HG03571 (cell line): ENCODE measurements around the gene SPRR4.

Source experiments
- ATAC-seq: cut with Tn5 transposase; IDR thresholded peaks from one replicate; pipeline ENCODE4 v1.9.1; 2021; ENCODE audit not compliant: unreplicated experiment

SPRR4 gene

DNA sequence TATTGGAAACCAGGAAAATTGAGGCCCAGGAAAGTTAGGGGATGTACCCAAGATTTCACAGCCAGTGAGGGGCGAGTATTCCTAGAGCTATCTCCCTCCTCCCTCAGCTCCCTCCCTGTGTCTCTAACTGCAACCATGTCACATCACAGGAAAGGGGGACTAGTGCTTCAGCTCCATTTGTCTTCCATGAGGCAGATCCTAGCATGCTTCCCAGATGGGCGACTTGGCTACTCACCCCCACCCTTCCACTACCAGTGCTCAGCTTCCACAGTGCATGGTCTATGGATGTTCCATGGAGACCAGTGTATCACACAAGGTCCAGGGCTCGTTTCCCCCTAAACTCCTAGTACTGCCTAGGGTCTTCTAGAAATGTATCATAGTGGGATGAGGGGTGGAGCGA, 4.6 kb upstream of the SPRR4 start:
- no peak for ATAC-seq

GRCh38 chr1:152967201-152967600, 3.2 kb upstream of the SPRR4 start:
- no peak for ATAC-seq

DNA sequence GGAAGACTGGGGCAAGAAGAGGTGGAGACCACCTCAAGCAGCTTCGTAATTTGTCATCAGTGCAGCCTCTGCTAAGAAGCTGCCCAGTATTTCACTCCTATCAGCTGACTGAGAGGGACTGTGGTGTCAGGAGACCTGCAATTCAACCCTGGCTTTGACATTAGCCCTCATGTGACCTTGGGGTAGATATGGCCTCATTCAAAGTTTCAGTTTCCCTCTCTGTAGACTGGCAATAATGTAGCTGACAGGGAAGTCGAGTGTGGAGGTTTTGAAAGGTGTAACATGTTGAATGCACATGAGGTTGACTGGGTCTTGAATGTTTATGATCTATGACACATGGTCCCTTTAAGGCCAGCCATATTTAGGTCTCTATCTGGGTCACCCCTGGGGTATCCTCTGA, 2.2 kb upstream of the SPRR4 start:
- ATAC-seq: no peak

GRCh38 chr1:152969036-152969435, 1.4 kb upstream of the SPRR4 start:
- no peak for ATAC-seq

DNA sequence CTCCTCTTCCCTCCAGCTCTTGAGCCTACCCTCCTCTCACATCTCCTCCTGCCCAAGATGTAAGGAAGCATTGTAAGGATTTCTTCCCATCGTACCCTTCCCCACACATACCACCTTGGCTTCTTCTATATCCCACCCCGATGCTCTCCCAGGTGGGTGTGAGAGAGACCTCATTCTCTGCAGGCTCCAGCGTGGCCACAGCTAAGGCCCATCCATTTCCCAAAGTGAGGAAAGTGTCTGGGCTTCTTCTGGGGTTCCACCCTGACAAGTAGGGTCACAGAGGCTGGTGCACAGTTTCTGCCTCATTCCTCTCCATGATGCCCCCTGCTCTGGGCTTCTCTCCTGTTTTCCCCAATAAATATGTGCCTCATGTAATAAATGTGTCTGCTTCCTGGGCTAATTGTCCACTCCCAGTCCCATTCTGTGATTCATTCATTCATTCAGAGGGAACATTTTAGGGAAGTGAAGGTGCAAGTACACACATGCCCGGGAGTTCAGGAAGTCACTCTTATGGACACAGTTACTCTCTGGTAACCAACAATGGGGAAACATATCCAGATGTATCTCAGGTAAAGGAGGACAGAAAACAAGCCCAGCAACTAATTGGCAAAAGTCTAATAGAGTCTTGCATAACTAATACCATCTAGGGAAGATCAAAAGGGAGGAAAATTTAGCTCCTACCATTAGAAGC, 1.9 kb downstream of the SPRR4 start:
- no peak for ATAC-seq

- ATAC-seq: no peak
These were observed 6.2 kb downstream of the SPRR4 start for GRCh38 chr1:152976688-152977087.

GRCh38 chr1:152977614-152978013, 7.2 kb downstream of the SPRR4 start:
- no peak for ATAC-seq

GRCh38 chr1:152980676-152981075, 10.2 kb downstream of the SPRR4 start:
- no peak for ATAC-seq

GRCh38 chr1:152981146-152981871, 10.9 kb downstream of the SPRR4 start:
- ATAC-seq: no peak

GRCh38 chr1:152982076-152982475, 11.6 kb downstream of the SPRR4 start:
- ATAC-seq: no peak

- no peak for ATAC-seq
These were observed 12.8 kb downstream of the SPRR4 start for GRCh38 chr1:152983234-152983633.

GRCh38 chr1:152983743-152984142, 13.3 kb downstream of the SPRR4 start, which contains the start of gene SPRR1A:
Gene SPRR1A, plus strand, starts transcription at chr1:152984081. Its CDS starts 1,150 bp downstream, at chr1:152985231.
- ATAC-seq: no peak

DNA sequence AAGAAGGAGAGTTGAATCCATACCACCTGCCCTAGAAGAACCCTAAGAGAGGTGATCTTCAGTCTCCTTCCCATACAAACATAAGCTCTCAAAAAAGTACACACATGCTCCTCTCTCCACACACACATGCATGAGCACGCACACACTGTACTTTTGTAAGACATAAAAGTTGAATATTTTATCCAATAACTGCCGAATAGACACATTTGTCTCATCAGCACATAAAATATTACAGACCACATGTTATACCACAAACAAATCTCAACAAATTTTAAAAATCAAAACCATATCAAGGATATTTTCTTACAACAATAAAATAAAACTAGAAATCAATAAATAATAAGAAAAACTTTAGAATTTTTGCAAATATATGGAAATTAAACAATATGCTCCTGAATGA, 16.1 kb downstream of the SPRR4 start:
- no peak for ATAC-seq

DNA sequence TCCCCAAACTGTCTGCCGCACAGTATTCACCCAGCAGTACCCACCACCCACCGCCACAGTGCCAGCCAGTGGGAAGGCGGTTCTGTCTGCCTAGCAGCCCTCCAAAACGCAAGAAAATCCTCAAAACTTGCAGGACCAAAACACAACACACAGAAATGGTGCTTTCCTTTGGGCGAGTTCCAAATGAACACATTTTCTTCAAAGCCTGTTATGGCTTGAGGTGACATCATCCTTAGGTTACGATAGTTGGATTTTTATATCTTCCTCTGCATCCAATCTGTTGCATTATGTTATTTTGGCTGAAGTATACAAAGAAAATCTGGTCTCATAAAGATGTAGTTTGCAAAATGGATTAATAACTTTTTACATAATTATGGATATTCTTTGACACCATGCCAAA, 22.7 kb downstream of the SPRR4 start:
- ATAC-seq: no peak

DNA sequence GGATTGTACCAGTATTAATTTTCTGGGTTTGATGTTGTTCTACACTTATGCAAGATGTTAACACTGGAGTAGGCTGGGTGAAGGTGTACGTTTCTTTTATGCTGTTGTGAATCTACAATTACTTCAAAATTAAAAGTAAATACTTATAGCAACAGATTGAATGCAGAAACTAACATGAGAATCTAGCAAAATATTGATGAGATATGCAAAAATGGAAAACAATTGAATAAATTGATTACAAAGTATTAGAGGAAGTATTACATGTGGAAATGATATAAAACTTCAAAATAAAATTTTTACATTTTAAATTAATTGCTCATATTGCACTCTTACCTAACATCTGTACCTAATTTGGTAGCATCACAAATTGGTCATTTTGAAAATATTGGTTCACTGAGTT, 25.4 kb downstream of the SPRR4 start:
- no peak for ATAC-seq

DNA sequence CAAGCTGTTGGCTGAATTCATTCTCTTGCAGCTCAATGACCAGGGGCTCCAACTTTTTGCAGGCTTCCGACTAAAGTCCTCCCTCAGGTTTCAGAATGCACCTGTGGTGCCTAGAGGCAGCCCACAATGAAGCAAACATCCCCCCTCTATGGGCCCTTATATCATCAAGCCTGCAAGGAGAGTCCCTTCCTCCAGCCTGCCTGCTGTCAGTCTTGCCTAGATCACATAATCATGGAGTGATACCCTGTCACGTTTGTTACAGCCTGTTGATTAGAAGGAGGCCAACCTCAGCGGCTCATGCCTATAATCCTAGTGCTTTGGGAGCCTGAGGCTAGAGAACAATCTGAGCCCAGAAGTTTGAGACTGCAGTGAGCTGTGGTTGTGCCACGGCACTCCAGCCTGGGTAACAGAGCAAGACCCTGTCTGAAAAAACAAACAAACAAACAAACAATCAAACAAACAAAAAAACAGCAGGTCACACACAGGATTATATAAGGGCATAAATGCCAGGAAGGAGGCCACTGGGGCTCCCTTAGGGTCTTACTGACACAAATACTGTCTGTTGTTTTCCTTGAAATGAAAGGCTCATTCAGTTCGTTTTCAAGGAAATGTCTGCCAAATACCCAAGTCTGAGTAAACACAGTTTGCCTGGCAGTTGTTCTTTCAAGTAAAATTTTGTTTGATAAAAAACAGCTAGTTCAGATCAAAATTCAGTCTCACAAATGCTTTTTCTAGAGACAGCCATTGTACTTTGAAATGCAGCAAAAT, 26.4 kb downstream of the SPRR4 start:
- no peak for ATAC-seq

GRCh38 chr1:152997901-152998300, 27.5 kb downstream of the SPRR4 start:
- ATAC-seq: no peak

DNA sequence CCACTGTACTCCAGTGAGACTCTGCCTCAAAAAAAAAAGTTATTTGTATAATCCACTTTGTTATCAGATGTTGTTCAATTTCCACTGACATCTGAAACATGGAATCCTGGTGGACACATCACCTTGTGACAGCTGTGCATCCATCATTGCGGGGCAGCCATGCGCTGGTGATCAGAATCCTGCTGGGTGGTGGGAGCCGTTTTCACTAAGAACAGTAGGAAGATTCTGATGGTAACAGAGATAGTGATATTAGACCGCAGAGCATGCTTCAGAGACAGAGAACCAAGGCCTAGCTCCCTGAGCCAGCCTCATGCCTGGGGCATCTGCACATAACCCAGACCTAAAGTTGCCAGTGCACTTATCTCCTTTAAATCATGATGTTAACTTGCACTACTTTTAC, 28.0 kb downstream of the SPRR4 start:
- no peak for ATAC-seq

GRCh38 chr1:152999818-153000217, 29.4 kb downstream of the SPRR4 start:
- ATAC-seq: no peak

DNA sequence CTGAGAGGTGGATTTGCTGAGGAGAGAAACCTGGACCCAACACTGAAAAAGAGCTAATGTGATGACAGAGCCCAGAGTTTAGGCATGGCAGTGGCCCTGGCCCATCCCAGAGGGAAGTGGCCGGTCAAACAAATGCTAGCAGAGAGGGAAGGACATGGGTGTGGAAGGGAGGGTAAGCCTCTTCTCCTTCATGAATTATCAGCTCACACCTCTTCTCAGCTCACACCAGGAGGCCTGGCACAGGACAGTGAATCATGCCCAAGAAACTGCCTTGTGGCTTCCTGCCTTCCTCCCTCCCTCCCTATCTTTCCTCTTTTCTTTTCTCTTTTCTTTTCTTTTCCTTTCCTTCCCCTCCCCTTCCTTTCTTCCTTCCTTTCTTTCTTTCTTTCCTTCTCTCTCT, 29.8 kb downstream of the SPRR4 start:
- no peak for ATAC-seq

- ATAC-seq: no peak
These were observed 30.9 kb downstream of the SPRR4 start, which contains the start of gene SPRR3 for GRCh38 chr1:153001382-153001781. Gene SPRR3, plus strand, starts transcription at chr1:153001749. Its CDS starts 1,272 bp downstream, at chr1:153003021.
